K562 (cell line): ENCODE measurements around the gene IRF8.

Experiments used
- EZH2 ChIP-seq: IDR thresholded peaks from 2 replicates; pipeline ENCODE4 v1.6.1; 2012; ENCODE audit warnings: low read depth, mild to moderate bottlenecking, inconsistent platforms, low read length, borderline replicate concordance
- GTF2F1 ChIP-seq: IDR thresholded peaks from 2 replicates; pipeline ENCODE4 v1.6.1; 2011; ENCODE audit warnings: low read depth, low read length, improper control_type of control experiment
- KLF10 ChIP-seq: fragments of 250-450 bp; sonication (Bioruptor Pico); IDR thresholded peaks from 2 replicates; pipeline ENCODE4 v1.6.1; 2021; ENCODE audit warnings: matching md5 sums
- MAX ChIP-seq: sonication (generic); formaldehyde crosslinking; IDR thresholded peaks from 2 replicates; pipeline ENCODE4 v1.9.0; 2022; ENCODE audit warnings: mild to moderate bottlenecking, missing genetic modification reagents
- MCM5 ChIP-seq: fragments of 450-650 bp; IDR thresholded peaks from 2 replicates; pipeline ENCODE4 v1.6.1; 2016; ENCODE audit warnings: low read depth
- MEF2A ChIP-seq: IDR thresholded peaks from 2 replicates; pipeline ENCODE4 v1.6.1; 2011; ENCODE audit warnings: low read depth, mild to moderate bottlenecking, low read length, moderate library complexity; ENCODE audit not compliant: control insufficient read depth
- POLR2AphosphoS5 ChIP-seq: IDR thresholded peaks from 2 replicates; pipeline ENCODE4 v1.6.1; 2011; ENCODE audit warnings: mild to moderate bottlenecking, low read depth, low read length, moderate library complexity; ENCODE audit not compliant: control insufficient read depth, insufficient read depth
- TAF1 ChIP-seq: IDR thresholded peaks from 2 replicates; pipeline ENCODE4 v1.6.1; 2011; ENCODE audit warnings: mild to moderate bottlenecking, low read length, moderate library complexity; ENCODE audit not compliant: insufficient read depth, control insufficient read depth, severe bottlenecking; ENCODE audit errors: extremely low read depth
- TARDBP ChIP-seq: fragments of 450-650 bp; IDR thresholded peaks from 2 replicates; pipeline ENCODE4 v1.6.1; 2016
- TCF7L2 ChIP-seq: fragments of 150-350 bp; IDR thresholded peaks from 2 replicates; pipeline ENCODE4 v1.6.1; 2016; ENCODE audit warnings: low read depth, mild to moderate bottlenecking, low read length, moderate library complexity
- TF ChIP-seq, protein P1 (sequence below): fragments of 450-650 bp; IDR thresholded peaks from 2 replicates; pipeline ENCODE4 v1.6.1; 2016

DNA sequence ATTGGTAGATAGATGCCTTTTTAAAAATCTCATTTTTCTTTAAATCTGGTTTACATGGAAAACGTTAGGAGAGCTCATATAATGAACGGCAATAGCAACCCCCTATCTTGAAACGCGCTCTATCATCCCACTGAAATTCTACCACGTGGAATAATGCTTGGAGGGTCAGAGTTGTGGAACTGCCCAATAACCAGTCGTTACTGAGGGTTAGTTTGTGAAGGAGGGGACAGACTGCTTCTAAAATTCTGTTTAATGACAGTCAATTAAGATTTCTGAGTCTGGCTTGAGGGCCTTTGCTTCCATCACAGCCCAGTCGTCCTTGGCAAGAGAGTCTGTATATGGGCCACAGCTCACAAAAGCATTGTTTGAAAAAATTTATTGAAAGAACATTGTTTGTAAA, 482 bp downstream of the IRF8 start:
- TF ChIP-seq MCM5 (no peak), GTF2F1 (no peak), KLF10 (CRISPR knock-in tag) (no peak), MAX (CRISPR knock-in tag) (no peak), MEF2A (no peak), TAF1 (no peak), EZH2 (no peak), POLR2AphosphoS5 (no peak), TCF7L2 (no peak), TARDBP (no peak)
- TF ChIP-seq, protein P1, sequence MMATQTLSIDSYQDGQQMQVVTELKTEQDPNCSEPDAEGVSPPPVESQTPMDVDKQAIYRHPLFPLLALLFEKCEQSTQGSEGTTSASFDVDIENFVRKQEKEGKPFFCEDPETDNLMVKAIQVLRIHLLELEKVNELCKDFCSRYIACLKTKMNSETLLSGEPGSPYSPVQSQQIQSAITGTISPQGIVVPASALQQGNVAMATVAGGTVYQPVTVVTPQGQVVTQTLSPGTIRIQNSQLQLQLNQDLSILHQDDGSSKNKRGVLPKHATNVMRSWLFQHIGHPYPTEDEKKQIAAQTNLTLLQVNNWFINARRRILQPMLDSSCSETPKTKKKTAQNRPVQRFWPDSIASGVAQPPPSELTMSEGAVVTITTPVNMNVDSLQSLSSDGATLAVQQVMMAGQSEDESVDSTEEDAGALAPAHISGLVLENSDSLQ: no peak
